ENCODE data around the gene SRP9.
"Not testable (repeated sequence)": the region's sequence is repeated elsewhere in the genome, so short reads cannot be mapped to it uniquely, and the experiment has no call there.

SRP9 gene

DNA sequence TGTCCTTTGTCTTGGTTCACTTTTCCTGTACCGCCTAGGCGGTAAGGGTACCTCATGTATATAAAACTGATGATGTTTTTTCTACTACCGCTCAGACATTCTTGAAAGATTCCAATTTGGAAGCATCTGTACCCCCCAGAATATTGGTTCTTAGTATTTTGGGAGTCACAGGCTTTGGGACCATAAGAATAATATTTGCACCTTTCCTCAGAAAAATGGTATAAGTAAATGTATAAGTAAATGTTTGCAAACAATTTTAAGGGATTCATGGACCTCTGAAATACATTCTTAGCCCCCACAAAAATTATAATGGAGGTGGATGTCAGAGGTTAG is 677 bp downstream of the SRP9 start:
- DNase-seq: no peak

DNA sequence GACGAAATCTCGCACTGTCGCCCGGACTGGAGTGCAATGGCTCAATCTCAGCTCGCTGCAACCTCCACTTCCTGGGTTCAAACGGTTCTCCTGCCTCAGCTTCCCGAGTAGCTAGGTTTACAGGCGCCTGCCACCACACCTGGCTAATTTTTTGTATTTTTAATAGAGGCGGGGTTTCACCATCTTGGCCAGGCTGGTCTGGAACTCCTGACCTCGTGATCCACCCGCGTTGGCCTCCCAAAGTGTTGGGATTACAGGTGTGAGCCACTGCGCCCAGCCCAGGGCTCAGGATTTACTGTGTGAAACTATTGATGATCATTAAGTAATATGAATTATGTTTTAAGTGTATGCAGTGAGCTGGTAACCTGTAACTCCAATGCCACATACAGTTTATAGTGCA is 1.5 kb downstream of the SRP9 start:
- not testable (repeated sequence) for DNase-seq

DNA sequence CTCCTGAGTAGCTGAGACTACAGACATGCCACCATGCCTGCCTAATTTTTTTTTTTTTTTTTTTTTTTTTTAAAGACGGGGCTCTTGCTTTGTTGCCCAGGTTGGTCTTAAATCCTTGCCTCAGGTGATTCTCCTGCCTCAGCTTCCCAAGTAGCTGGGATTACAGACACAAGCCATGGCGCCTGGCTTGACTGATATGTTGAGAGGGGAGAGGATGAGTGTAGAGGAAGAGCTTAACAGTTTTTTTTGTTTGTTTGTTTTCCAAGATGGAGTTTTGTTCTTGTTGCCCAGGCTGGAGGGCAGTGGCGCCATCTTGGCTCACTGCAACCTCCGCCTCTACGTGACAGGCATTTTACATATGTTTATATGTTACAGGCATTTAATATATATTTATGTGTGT is 2.5 kb downstream of the SRP9 start:
- DNase-seq: no peak

- peak in 1 of 3 donors; percentile 44 for DNase-seq
These were observed 3.0 kb downstream of the SRP9 start for GRCh38 chr1:225780630-225781029.

DNA sequence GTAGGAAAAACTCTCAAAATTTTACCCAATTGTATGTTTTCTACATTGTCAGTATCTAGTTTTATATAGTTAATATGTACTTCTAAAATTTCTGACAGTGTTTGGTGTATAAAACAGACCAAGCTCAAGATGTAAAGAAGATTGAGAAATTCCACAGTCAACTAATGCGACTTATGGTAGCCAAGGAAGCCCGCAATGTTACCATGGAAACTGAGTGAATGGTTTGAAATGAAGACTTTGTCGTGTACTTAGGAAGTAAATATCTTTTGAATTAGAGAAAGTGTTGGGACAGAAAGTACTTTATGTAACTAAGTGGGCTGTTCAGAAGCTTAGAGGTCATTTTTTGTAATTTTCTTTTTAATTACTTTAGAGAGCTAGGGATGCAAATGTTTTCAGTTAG is 11.5 kb downstream of the SRP9 start:
- not testable (repeated sequence) for DNase-seq

GRCh38 chr1:225794954-225795353 is 17.3 kb downstream of the SRP9 start:
- no peak for DNase-seq

DNA sequence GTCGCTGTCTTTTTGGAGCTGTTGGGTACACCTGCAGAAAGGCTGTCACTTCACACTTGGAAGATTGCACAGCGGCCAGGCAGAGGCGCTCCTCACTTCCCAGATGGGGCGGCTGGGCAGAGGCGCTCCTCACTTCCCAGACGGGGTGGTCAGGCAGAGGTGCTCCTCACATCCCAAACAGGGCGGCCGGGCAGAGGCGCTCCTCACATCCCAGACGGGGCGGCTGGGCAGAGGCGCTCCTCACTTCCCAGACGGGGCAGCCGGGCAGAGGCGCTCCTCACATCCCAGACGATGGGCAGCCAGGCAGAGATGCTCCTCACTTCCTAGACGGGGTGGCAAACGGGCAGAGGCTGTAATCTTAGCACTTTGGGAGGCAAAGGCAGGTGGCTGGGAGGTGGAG is 18.5 kb downstream of the SRP9 start:
- not testable (repeated sequence) for DNase-seq

- DNase-seq: not testable (repeated sequence)
These were observed 23.5 kb downstream of the SRP9 start for GRCh38 chr1:225801146-225801545.

DNA sequence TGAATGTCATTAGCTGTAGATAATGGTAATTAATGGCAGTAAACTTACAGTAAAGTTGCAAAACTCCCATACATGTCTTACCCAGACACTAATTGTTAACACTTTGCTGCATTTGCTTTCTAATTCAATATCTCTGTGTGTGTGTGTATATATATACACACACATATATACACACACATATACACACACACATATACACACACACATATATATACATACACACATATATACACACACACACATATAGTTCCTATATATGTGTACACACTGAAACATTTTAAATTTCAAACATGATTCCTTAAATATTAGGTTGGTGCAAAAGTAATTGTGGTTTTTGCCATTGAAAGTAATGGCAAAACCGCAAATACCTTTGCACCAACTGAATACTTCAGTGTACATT is 28.6 kb downstream of the SRP9 start:
- DNase-seq: no peak

GRCh38 chr1:225806736-225807135 is 29.1 kb downstream of the SRP9 start:
- not testable (repeated sequence) for DNase-seq

- peak in 1 of 3 donors; percentile 8 for DNase-seq
These were observed 30.5 kb downstream of the SRP9 start for GRCh38 chr1:225808136-225808535.

- peak; percentile 89 to 94 (median 92) for DNase-seq
These were observed 32.4 kb downstream of the SRP9 start, which contains the start of gene EPHX1 for GRCh38 chr1:225809842-225810578. TSS of gene EPHX1 (plus strand) at chr1:225810124. CDS start at chr1:225828730, 18,606 bp downstream.

- peak; percentile 16 to 28 (median 22) for DNase-seq
These were observed 33.2 kb downstream of the SRP9 start for GRCh38 chr1:225810579-225811538.

GRCh38 chr1:225811622-225812487 is 34.2 kb downstream of the SRP9 start:
- peak in 2 of 3 donors; percentile 17 to 19 for DNase-seq

GRCh38 chr1:225812488-225813213 is 35.0 kb downstream of the SRP9 start:
- peak in 1 of 3 donors; percentile 15 for DNase-seq

- peak; percentile 67 to 80 (median 80) for DNase-seq
These were observed 35.8 kb downstream of the SRP9 start for GRCh38 chr1:225813214-225813964.

GRCh38 chr1:225814381-225814780 is 36.8 kb downstream of the SRP9 start:
- peak in 1 of 3 donors; percentile 9 for DNase-seq

DNA sequence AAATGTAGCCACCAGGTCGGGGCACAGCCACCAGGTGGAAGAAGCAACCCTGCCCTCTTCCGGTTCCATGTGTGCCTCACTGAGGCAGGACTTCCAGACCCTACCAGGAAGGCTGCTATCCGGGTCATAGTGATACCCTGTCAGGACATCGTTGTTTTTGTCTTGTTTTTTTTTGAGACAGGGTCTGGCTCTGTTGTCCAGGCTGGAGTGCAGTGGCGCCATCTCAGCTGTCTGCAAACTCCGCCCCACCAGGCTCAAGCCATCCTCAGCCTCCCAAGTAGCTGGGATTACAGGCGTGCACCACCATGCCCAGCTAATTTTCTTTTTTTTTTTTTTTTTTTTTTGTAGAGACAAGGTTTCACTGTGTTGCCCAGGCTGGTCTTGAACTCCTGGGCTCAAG is 37.5 kb downstream of the SRP9 start:
- DNase-seq: not testable (repeated sequence)

- DNase-seq: peak in 1 of 3 donors; percentile 7
These were observed 38.0 kb downstream of the SRP9 start for GRCh38 chr1:225815526-225816178.

Data from suppressor macrophage treated with lipopolysaccharide for 1 hour (primary cell).